Measurements from ENCODE around the gene CCS. TPM values are rescaled to one million over a fixed set of nuclear protein-coding genes. Genes with fewer than 3 reads are reported as not detected.
A peak's percentile ranks its signal among the peaks of the same experiment; 100 is the strongest.
"Not testable (repeated sequence)": the region's sequence is repeated elsewhere in the genome, so short reads cannot be mapped to it uniquely, and the experiment has no call there.

Gene CCS, protein sequence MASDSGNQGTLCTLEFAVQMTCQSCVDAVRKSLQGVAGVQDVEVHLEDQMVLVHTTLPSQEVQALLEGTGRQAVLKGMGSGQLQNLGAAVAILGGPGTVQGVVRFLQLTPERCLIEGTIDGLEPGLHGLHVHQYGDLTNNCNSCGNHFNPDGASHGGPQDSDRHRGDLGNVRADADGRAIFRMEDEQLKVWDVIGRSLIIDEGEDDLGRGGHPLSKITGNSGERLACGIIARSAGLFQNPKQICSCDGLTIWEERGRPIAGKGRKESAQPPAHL
- 10.3 and 15.3 TPM in 2 replicates for total RNA-seq (2014; rRNA removed; shearing (Covaris generic))

- Histone ChIP-seq H3K4me3 (peak within 1 kb of the TSS; percentile 69), H3K27me3 (no peaks in the 10 kb centered on the region), H3K4me1 (peaks cover 7% of the 10 kb centered on the region; the same call in 1 of the 2 replicates), H3K9me3 (replicated peaks) (no peaks in the 10 kb centered on the region), H3K36me3 (no peaks in the 10 kb centered on the region), H3K27ac (peak within 1 kb of the TSS; percentile 14; the same call in 1 of the 2 replicates)
- peak; percentile 96 for DNase-seq
Measured at GRCh38 chr11:66592457-66593302, at the start of gene CCS, which contains the start of gene CCDC87. TSS of gene CCS (plus strand) at chr11:66593185. CDS start at chr11:66593262, 77 bp downstream. TSS of gene CCDC87 (minus strand) at chr11:66593063. CDS start at chr11:66593015, 48 bp downstream.

- peaks cover 7% of the 10 kb centered on the region for H3K4me1 ChIP-seq
- no peaks in the 10 kb centered on the region for H3K9me3 ChIP-seq (replicated peaks)
- no peaks in the 10 kb centered on the region for H3K27me3 ChIP-seq
- H3K27ac ChIP-seq: no peak overlapping the region
- no peak overlapping the region for H3K4me3 ChIP-seq
- DNase-seq: no peak
- no peaks in the 10 kb centered on the region for H3K36me3 ChIP-seq
Measured at GRCh38 chr11:66543263-66544107, 49.5 kb upstream of the CCS start.

- H3K36me3 ChIP-seq; H3K27me3 ChIP-seq; H3K4me1 ChIP-seq; DNase-seq; H3K27ac ChIP-seq; H3K9me3 ChIP-seq (replicated peaks): not testable (repeated sequence)
- H3K4me3 ChIP-seq: peak overlapping the region; percentile 72
Measured at GRCh38 chr11:66544952-66545351, 48.0 kb upstream of the CCS start.

- peak within 1 kb of the TSS; percentile 26 for H3K27ac ChIP-seq
- H3K4me3 ChIP-seq: peak within 1 kb of the TSS; percentile 72
- DNase-seq: peak; percentile 95 to 97
- H3K27me3 ChIP-seq: no peaks in the 10 kb centered on the region
- H3K4me1 ChIP-seq: peaks cover 7% of the 10 kb centered on the region
- no peaks in the 10 kb centered on the region for H3K9me3 ChIP-seq (replicated peaks)
- no peaks in the 10 kb centered on the region for H3K36me3 ChIP-seq
Measured at GRCh38 chr11:66545701-66546367, 47.2 kb upstream of the CCS start, which contains the start of gene ZDHHC24. TSS of gene ZDHHC24 (minus strand) at chr11:66546048. CDS start at chr11:66546003, 45 bp downstream.

- Histone ChIP-seq H3K9me3 (replicated peaks) (no peaks in the 10 kb centered on the region), H3K27me3 (no peaks in the 10 kb centered on the region), H3K4me1 (peaks cover 7% of the 10 kb centered on the region), H3K36me3 (no peaks in the 10 kb centered on the region), H3K4me3 (peak within 1 kb of the TSS; percentile 72), H3K27ac (peak within 1 kb of the TSS; percentile 26)
- no peak for DNase-seq
Measured at GRCh38 chr11:66546368-66546965, 46.5 kb upstream of the CCS start, which contains the start of gene ACTN3. TSS of gene ACTN3 (plus strand) at chr11:66546903. CDS start at chr11:66546938, 35 bp downstream.

DNA sequence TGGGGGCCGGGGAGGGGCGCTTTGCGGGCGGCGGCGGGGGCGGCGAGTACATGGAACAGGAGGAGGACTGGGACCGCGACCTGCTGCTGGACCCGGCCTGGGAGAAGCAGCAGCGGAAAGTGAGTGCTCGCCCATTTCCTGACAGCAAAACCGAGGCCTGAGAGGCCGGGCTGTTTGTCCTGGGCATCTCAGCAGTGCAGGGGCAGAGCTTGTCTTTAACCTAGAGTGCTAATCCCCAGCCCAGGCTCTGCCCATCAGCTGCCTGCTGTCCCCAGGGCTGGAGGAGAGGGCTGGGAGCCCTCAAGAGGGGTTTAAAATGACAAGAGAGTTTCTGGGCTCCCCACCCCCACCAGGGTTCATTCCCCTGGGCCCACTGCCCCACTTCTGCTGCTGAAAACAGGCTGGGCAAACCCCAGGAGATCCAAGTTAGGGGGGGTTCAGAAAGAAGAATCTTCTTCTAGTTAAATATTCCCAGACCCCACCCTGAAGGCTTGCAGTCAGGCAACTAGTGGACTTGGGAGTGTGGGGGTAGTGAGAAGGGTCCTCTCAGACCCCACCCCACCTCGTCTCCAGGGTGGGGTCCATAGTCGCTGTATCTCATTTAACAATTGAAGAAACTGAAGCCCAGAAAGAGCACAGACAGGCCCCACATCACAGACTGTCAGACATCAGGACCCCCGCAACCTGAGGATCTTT lies 45.9 kb upstream of the CCS start:
- Histone ChIP-seq H3K4me3 (no peak overlapping the region), H3K36me3 (no peaks in the 10 kb centered on the region), H3K27ac (no peak overlapping the region), H3K27me3 (no peaks in the 10 kb centered on the region), H3K9me3 (replicated peaks) (no peaks in the 10 kb centered on the region), H3K4me1 (peaks cover 7% of the 10 kb centered on the region)
- peak in 1 of 2 experiments; percentile 19 for DNase-seq

DNA sequence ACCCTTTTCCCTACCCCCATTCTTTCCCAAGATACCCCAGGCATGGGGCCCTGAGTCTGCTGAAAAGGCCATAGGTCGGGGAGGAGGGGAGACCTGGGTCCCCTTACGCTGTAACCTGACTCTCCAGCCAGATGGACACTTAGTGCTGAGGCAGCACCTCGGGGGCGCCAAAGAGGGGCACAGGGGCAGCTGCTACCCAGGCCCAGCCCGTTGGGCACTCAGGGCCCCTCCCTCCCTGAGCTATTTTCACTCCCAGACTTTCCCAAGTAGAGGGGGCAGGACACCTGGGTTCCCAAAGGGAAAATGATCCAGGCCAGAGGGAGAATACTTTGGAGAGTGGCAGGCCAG lies 45.3 kb upstream of the CCS start:
- H3K27ac ChIP-seq: no peak overlapping the region
- no peaks in the 10 kb centered on the region for H3K36me3 ChIP-seq
- H3K9me3 ChIP-seq (replicated peaks): no peaks in the 10 kb centered on the region
- H3K27me3 ChIP-seq: no peaks in the 10 kb centered on the region
- H3K4me1 ChIP-seq: peaks cover 7% of the 10 kb centered on the region
- H3K4me3 ChIP-seq: no peak overlapping the region
- DNase-seq: peak in 1 of 2 experiments; percentile 18

- no peak overlapping the region for H3K4me3 ChIP-seq
- DNase-seq: peak in 1 of 2 experiments; percentile 30
- H3K27me3 ChIP-seq: no peaks in the 10 kb centered on the region
- H3K36me3 ChIP-seq: no peaks in the 10 kb centered on the region
- no peaks in the 10 kb centered on the region for H3K9me3 ChIP-seq (replicated peaks)
- H3K27ac ChIP-seq: no peak overlapping the region
- peaks cover 7% of the 10 kb centered on the region for H3K4me1 ChIP-seq
Measured at GRCh38 chr11:66548041-66548440, 44.9 kb upstream of the CCS start.

DNA sequence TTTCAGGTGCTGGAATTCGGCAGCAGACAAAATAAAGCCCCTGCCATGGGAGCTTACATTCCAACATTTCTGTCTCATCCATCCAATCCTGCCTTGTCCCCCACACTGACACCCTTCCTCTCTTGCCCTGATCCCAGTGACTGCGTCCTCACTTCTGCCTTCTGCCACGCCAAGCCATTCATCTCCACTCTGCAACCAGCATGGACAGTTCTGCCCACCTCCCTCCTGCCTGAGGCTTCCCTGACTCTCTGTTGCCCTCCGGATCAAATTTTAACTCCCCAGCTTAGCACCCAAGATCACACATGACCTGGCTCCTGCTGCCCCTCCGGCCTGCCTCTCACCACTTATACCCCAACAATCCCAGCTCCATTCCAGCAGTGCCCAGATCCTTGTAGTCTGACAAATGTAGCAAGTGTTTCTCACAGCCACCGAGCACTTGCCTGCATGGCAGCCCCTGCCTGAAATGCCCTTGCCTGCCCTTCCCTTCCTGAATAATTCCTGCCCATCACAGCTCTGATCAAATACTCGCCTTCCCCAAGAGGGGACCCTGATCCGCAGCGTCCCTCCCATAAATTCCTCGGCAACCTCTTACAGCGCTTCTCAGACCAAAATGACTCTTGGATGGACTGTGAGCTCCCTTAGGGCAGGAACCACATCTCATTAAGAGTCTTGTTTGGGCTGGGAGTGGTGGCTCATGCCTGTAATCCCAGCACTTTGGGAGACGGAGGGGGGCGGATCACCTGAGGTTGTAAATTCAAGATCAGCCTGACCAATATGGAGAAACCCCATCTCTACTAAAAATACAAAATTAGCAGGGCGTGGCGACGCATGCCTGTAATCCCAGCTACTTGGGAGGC lies 44.0 kb upstream of the CCS start:
- Histone ChIP-seq H3K4me1 (peaks cover 7% of the 10 kb centered on the region), H3K36me3 (no peaks in the 10 kb centered on the region), H3K27me3 (no peaks in the 10 kb centered on the region), H3K4me3 (no peak overlapping the region), H3K9me3 (replicated peaks) (no peaks in the 10 kb centered on the region), H3K27ac (no peak overlapping the region)
- no peak for DNase-seq

DNA sequence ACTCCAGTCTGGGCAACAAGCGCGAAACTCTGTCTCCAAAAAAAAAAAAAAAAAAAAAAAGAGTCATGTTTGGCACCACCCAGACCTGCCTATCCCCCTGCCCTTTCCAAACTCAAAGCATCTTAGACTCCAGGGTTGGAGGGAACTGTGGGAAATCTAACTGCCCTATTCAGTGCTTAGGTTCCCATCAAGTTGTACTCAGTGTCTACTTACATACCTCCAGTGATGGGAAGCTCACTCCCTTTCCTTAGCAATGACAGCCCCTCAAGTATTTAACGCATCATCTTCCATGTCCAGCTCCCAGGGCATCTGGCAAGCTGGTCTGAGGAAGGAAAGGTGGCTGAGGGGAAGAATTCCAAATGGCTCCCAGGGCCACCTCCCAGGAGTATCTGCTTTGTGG lies 43.3 kb upstream of the CCS start:
- Histone ChIP-seq H3K27ac (no peak overlapping the region), H3K4me1 (peaks cover 7% of the 10 kb centered on the region), H3K27me3 (no peaks in the 10 kb centered on the region), H3K9me3 (replicated peaks) (no peaks in the 10 kb centered on the region), H3K36me3 (no peaks in the 10 kb centered on the region), H3K4me3 (no peak overlapping the region)
- no peak for DNase-seq

DNA sequence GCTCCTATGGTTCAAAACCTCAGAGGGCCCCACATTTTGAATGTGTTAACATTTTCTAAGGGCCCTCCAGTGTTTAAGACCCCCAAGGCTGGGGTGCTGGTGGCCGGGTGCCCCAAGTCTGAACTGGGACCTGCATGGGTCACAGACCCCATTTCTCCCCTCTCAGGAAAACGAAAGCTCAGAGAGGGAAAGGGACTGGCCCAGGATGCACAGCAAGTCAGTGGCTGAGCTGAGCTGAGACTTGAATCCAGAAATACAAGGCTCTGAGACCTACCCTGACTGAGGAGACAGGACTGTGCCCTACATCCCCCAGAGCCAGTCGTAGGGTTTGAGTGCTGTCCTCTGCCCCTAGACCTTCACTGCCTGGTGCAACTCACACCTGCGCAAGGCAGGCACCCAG lies 42.1 kb upstream of the CCS start:
- H3K27me3 ChIP-seq: no peaks in the 10 kb centered on the region
- H3K27ac ChIP-seq: no peak overlapping the region
- H3K9me3 ChIP-seq (replicated peaks): no peaks in the 10 kb centered on the region
- no peak overlapping the region for H3K4me3 ChIP-seq
- DNase-seq: no peak
- H3K4me1 ChIP-seq: peaks cover 7% of the 10 kb centered on the region
- no peaks in the 10 kb centered on the region for H3K36me3 ChIP-seq

- Histone ChIP-seq H3K36me3 (no peaks in the 10 kb centered on the region), H3K27me3 (no peaks in the 10 kb centered on the region), H3K9me3 (replicated peaks) (no peaks in the 10 kb centered on the region), H3K27ac (no peak overlapping the region), H3K4me1 (no peaks in the 10 kb centered on the region), H3K4me3 (no peak overlapping the region)
- no peak for DNase-seq
Measured at GRCh38 chr11:66554602-66555001, 38.4 kb upstream of the CCS start.

Data from SJCRH30 (cell line).